Stomach (tissue), 9 donors: ENCODE measurements around the gene EXOSC5. TPM values are rescaled to one million over a fixed set of nuclear protein-coding genes. Genes with fewer than 3 reads are reported as not detected.
A peak's percentile ranks its signal among the peaks of the same experiment; 100 is the strongest.

Experiments
- DNase-seq, 2 donors: peaks; one replicate each; pipeline versions ENCODE4 v3.0.0 to v3.0.0-alpha.2; 2013 to 2019
- H3K27ac ChIP-seq, 5 donors: fragments of 200-600 bp in 4 of 5; sonication (generic) in 4 of 5; one replicate each; pipeline ENCODE4 v1.5.1; 2013 to 2019; ENCODE audit warnings: mild to moderate bottlenecking in 1 of 5, moderate library complexity in 1 of 5
- H3K27me3 ChIP-seq, 3 donors: fragments of 200-600 bp; sonication (generic); one replicate each; pipeline ENCODE4 v1.5.1; 2017 to 2019; ENCODE audit warnings: mixed run types in 1 of 3
- H3K36me3 ChIP-seq, 4 donors: fragments of 200-600 bp; sonication (generic); 1 replicate in 3 of 4; 2 replicates in 1 of 4; pipeline ENCODE4 v1.5.1; 2016 to 2019
- H3K4me1 ChIP-seq, 4 donors: fragments of 200-600 bp; sonication (generic); one replicate each; pipeline ENCODE4 v1.5.1; 2016 to 2019
- H3K4me3 ChIP-seq, 4 donors: fragments of 200-600 bp; sonication (generic) in 3 of 4; one replicate each; pipeline ENCODE4 v1.5.1; 2016 to 2019; ENCODE audit warnings: mild to moderate bottlenecking in 1 of 4
- H3K9me3 ChIP-seq, 4 donors: fragments of 200-600 bp; sonication (generic); one replicate each; pipeline ENCODE4 v1.5.1; 2016 to 2019
- EP300 ChIP-seq: sonication (generic); formaldehyde crosslinking; IDR thresholded peaks from one replicate; pipeline ENCODE4 v1.6.1; 2017; ENCODE audit warnings: antibody characterized with exemption
- POLR2A ChIP-seq, 4 donors: fragments of 450-650 bp; IDR thresholded peaks; one replicate each; pipeline ENCODE4 v1.6.1; 2016; ENCODE audit warnings: antibody characterized with exemption in 4 of 4, control low read depth in 2 of 4, mild to moderate bottlenecking in 1 of 4, moderate library complexity in 1 of 4
- POLR2AphosphoS5 ChIP-seq, 3 donors: sonication (generic); formaldehyde crosslinking; IDR thresholded peaks; one replicate each; pipeline ENCODE4 v1.6.1; 2016; ENCODE audit warnings: antibody characterized with exemption in 3 of 3
- WGBS, 5 donors: extraction: QIAGEN DNeasy Blood & Tissue Kit in 3 of 5; methylation state at CpG; one replicate each; pipeline versions ENCODE4 v1.1.5 to v1.1.7; 2013 to 2018; 5-methylcytosine and 5-hydroxymethylcytosine counted together
- intact Hi-C: fragments of 100-400 bp; cut with DNase I; formaldehyde crosslinking; loops from one replicate; pipeline ENCODE4 v1.15.1; 2023; ENCODE audit warnings: low total_unique reads
- polyA plus RNA-seq, 3 donors: library from polyadenylated mRNA; stranded (reverse); fragments of 200-250 nt; gene quantifications; one replicate each; pipeline ENCODE4 v1.2.3, GENCODE V29; 2013
- total RNA-seq, 5 donors: library from RNA; depleted of rRNA; stranded (reverse); fragments of >200 nt; gene quantifications; one replicate each; pipeline versions ENCODE4 v1.1.0 to v1.2.3, GENCODE V29; 2014 to 2016
- TF ChIP-seq, protein P1 (sequence below), 7 experiments: fragments of 450-650 bp in 4 of 7; fragments of 200-600 bp in 3 of 7; sonication (generic) in 3 of 7; IDR thresholded peaks; one replicate each; pipeline ENCODE4 v1.5.1; 2016 to 2019; ENCODE audit warnings: antibody characterized with exemption in 7 of 7, control low read depth in 2 of 7, mild to moderate bottlenecking in 1 of 7
- donor health status: healthy with polysubstance abuse.
- donor health status: Bipolar disorder and iron deficiency.
- donor health status: healthy.

The EXOSC5 gene
- total and polyA plus RNA-seq, 8 donors = 4.8 to 131 (median 23.9) TPM

DNA sequence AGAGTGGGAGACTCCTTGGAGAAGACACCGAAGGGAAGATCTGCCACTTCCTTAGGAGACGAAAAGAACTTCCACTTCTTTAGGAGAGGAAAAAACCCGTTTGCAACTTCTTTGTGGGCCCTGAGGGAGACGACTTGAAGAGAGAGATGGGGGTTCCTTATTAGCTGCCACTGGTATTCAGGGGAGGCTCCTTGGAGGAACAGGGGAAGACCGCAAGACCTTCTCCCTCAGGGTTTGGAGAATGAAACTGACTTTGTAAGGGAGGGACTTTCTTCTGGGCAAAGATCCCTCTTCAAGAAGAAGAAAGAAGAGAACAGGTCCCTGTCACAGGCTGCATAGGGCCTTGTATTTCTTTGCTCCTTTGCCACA lies 875 bp upstream of the EXOSC5 start:
- peaks cover 10 to 46% (median 38%) of the 10 kb centered on the region in 4 donors for H3K4me1 ChIP-seq
- peak overlapping the region; percentile 81 to 89 (median 88) for H3K27ac ChIP-seq
- peak overlapping the region; percentile 68 to 92 (median 82) for H3K4me3 ChIP-seq
- H3K36me3 ChIP-seq = peaks cover 0 to 22% (median 12%) of the 10 kb centered on the region in 4 donors
- WGBS, 5 donors = 0 to 3% (median 0%) methylated on average over 5 of the region's 5 CpGs
- no peaks in the 10 kb centered on the region for H3K27me3 ChIP-seq
- TF ChIP-seq, protein P1, sequence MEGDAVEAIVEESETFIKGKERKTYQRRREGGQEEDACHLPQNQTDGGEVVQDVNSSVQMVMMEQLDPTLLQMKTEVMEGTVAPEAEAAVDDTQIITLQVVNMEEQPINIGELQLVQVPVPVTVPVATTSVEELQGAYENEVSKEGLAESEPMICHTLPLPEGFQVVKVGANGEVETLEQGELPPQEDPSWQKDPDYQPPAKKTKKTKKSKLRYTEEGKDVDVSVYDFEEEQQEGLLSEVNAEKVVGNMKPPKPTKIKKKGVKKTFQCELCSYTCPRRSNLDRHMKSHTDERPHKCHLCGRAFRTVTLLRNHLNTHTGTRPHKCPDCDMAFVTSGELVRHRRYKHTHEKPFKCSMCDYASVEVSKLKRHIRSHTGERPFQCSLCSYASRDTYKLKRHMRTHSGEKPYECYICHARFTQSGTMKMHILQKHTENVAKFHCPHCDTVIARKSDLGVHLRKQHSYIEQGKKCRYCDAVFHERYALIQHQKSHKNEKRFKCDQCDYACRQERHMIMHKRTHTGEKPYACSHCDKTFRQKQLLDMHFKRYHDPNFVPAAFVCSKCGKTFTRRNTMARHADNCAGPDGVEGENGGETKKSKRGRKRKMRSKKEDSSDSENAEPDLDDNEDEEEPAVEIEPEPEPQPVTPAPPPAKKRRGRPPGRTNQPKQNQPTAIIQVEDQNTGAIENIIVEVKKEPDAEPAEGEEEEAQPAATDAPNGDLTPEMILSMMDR (IDR thresholded peaks at IDR 0.05) = no peak
- no peak for TF ChIP-seq POLR2AphosphoS5 (IDR thresholded peaks at IDR 0.05)
- no peak for TF ChIP-seq POLR2A (IDR thresholded peaks at IDR 0.05)
- TF ChIP-seq EP300 = no peak
- no peak for DNase-seq
- intact Hi-C loops = no loop called here
- no peaks in the 10 kb centered on the region for H3K9me3 ChIP-seq

GRCh38 chr19:41395355-41395754 lies 1.8 kb downstream of the EXOSC5 start:
- Histone ChIP-seq H3K27ac (no peak overlapping the region), H3K4me1 (peaks cover 10 to 43% (median 35%) of the 10 kb centered on the region in 4 donors), H3K9me3 (no peaks in the 10 kb centered on the region), H3K4me3 (no peak overlapping the region), H3K36me3 (peaks cover 19 to 26% (median 25%) of the 10 kb centered on the region in 4 donors), H3K27me3 (no peaks in the 10 kb centered on the region)
- TF ChIP-seq POLR2A (IDR thresholded peaks at IDR 0.05) = no peak
- TF ChIP-seq, protein P1 (IDR thresholded peaks at IDR 0.05) = no peak
- WGBS, 5 donors = 64 to 75% (median 67%) methylated on average over 5 to 6 of the region's 6 CpGs
- no peak for DNase-seq
- intact Hi-C loops = no loop called here

GRCh38 chr19:41392775-41393174 lies 4.4 kb downstream of the EXOSC5 start:
- Histone ChIP-seq H3K4me3 (no peak overlapping the region), H3K36me3 (peaks cover 21 to 52% (median 51%) of the 10 kb centered on the region in 4 donors), H3K27me3 (no peaks in the 10 kb centered on the region), H3K4me1 (peaks cover 0 to 20% (median 19%) of the 10 kb centered on the region in 4 donors), H3K9me3 (no peaks in the 10 kb centered on the region), H3K27ac (no peak overlapping the region)
- 84 to 90% (median 87%) methylated on average over 12 of the region's 12 CpGs for WGBS, 5 donors
- intact Hi-C loops = no loop called here
- no peak for TF ChIP-seq POLR2A (IDR thresholded peaks at IDR 0.05)
- TF ChIP-seq, protein P1 (IDR thresholded peaks at IDR 0.05) = no peak
- DNase-seq = no peak

DNA sequence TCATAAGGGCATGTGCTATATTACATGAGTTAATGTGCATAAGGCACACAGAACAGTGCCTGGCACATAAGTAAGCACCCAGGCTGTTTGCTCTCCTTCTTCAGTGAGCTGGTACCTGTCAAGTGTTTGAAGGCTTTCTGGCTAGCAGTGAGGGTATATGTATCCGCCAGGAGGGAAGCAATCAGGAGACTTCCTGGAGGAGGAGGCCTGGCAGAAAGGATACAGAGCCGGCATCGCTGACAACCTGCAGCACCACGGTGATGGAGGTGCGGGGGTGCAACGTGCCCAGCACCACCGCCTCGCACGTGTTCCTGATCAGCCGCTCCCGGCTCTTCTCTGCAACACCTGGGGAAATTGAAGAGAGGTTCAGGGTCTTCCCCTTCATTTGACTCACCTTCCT lies 5.5 kb downstream of the EXOSC5 start:
- Histone ChIP-seq H3K4me1 (peaks cover 0 to 16% (median 14%) of the 10 kb centered on the region in 4 donors), H3K27me3 (no peaks in the 10 kb centered on the region), H3K27ac (no peak overlapping the region), H3K9me3 (no peaks in the 10 kb centered on the region), H3K4me3 (no peak overlapping the region), H3K36me3 (peaks cover 21 to 63% (median 59%) of the 10 kb centered on the region in 4 donors)
- WGBS, 5 donors = 86 to 95% (median 90%) methylated on average over 10 to 11 of the region's 11 CpGs
- TF ChIP-seq, protein P1 (IDR thresholded peaks at IDR 0.05) = no peak
- TF ChIP-seq POLR2AphosphoS5 (IDR thresholded peaks at IDR 0.05) (no peak), POLR2A (IDR thresholded peaks at IDR 0.05) (no peak), EP300 (no peak)
- DNase-seq = no peak
- intact Hi-C loops = no loop called here
